CD4-positive, alpha-beta T cell treated with Interferon gamma for 1 hour (primary cell): Measurements from ENCODE around the gene PIGX.

Experiments
- DNase-seq: peaks from one replicate; pipeline ENCODE4 v3.0.0-alpha.2; 2020

Gene PIGX

GRCh38 chr3:196763179-196763578 is 51.0 kb downstream of the PIGX start:
- no peak for DNase-seq

GRCh38 chr3:196765454-196765853 is 53.3 kb downstream of the PIGX start:
- no peak for DNase-seq

- DNase-seq: no peak
Observed at GRCh38 chr3:196771067-196771466, 58.9 kb downstream of the PIGX start.

- DNase-seq: no peak
Observed at GRCh38 chr3:196772102-196772501, 59.9 kb downstream of the PIGX start.

- DNase-seq: no peak
Observed at GRCh38 chr3:196772897-196773296, 60.7 kb downstream of the PIGX start.

- DNase-seq: no peak
Observed at GRCh38 chr3:196774191-196774820, 62.1 kb downstream of the PIGX start.

GRCh38 chr3:196774848-196775422 is 62.8 kb downstream of the PIGX start:
- no peak for DNase-seq

GRCh38 chr3:196775938-196776337 is 63.8 kb downstream of the PIGX start:
- no peak for DNase-seq

GRCh38 chr3:196777836-196778235 is 65.7 kb downstream of the PIGX start:
- DNase-seq: no peak

GRCh38 chr3:196778755-196779154 is 66.6 kb downstream of the PIGX start:
- DNase-seq: no peak

GRCh38 chr3:196782511-196782910 is 70.3 kb downstream of the PIGX start:
- DNase-seq: no peak
